Neural progenitor cell (in vitro differentiated cells): Measurements from ENCODE around the gene CRIM1. TPM values are rescaled to one million over a fixed set of nuclear protein-coding genes. Genes with fewer than 3 reads are reported as not detected.

Experiments
- DNase-seq: peaks from one replicate; pipeline ENCODE4 v3.0.0-alpha.2; 2016; ENCODE audit warnings: low spot score
- H2AFZ ChIP-seq: fragments of 200-600 bp; sonication (generic); replicated peaks from 2 replicates; pipeline ENCODE4 v1.6.1; 2016; ENCODE audit warnings: antibody characterized with exemption
- H3F3A ChIP-seq: fragments of 200-600 bp; sonication (generic); 2 replicates; pipeline ENCODE4 v1.6.1; 2016; ENCODE audit warnings: antibody characterized with exemption, low read depth
- H3K27ac ChIP-seq: fragments of 200-600 bp; sonication (generic); 2 replicates; pipeline ENCODE4 v1.5.1; 2016; ENCODE audit warnings: mild to moderate bottlenecking
- H3K27me3 ChIP-seq: fragments of 200-600 bp; sonication (generic); 2 replicates; pipeline ENCODE4 v1.6.1; 2016; ENCODE audit warnings: mild to moderate bottlenecking, moderate library complexity
- H3K36me3 ChIP-seq: fragments of 200-600 bp; sonication (generic); 2 replicates; pipeline ENCODE4 v1.5.1; 2016
- H3K4me1 ChIP-seq: fragments of 200-600 bp; sonication (generic); 2 replicates; pipeline ENCODE4 v1.6.1; 2016; ENCODE audit warnings: mixed run types
- H3K4me2 ChIP-seq: fragments of 200-600 bp; sonication (generic); 2 replicates; pipeline ENCODE4 v1.6.1; 2016
- H3K4me3 ChIP-seq: fragments of 200-600 bp; sonication (generic); 2 replicates; pipeline ENCODE4 v1.5.1; 2016
- H3K79me2 ChIP-seq: fragments of 200-600 bp; sonication (generic); 2 replicates; pipeline ENCODE4 v1.6.1; 2016; ENCODE audit warnings: low read depth
- H3K9ac ChIP-seq: fragments of 200-600 bp; sonication (generic); 2 replicates; pipeline ENCODE4 v1.6.1; 2016
- H3K9me3 ChIP-seq: fragments of 200-600 bp; sonication (generic); 2 replicates; pipeline ENCODE4 v1.5.1; 2016; ENCODE audit warnings: low read depth
- H4K20me1 ChIP-seq: fragments of 200-600 bp; sonication (generic); 2 replicates; pipeline ENCODE4 v1.6.1; 2016; ENCODE audit warnings: low read depth
- H3K27ac Mint-ChIP-seq: 3 replicates; pipeline ENCODE4 v1.8.0; 2021; ENCODE audit warnings: mixed read lengths
- H3K27me3 Mint-ChIP-seq: 2 replicates; pipeline ENCODE4 v1.8.0; 2022; ENCODE audit warnings: low read depth, mild to moderate bottlenecking, inconsistent platforms, moderate library complexity, mixed read lengths; ENCODE audit not compliant: insufficient read depth
- H3K36me3 Mint-ChIP-seq: 3 replicates; pipeline ENCODE4 v1.8.0; 2021; ENCODE audit warnings: mixed read lengths
- H3K4me1 Mint-ChIP-seq: 3 replicates; pipeline ENCODE4 v1.8.0; 2021; ENCODE audit warnings: mixed read lengths
- H3K4me3 Mint-ChIP-seq: 3 replicates; pipeline ENCODE4 v1.8.0; 2021; ENCODE audit warnings: mild to moderate bottlenecking, moderate library complexity, mixed read lengths
- H3K9me3 Mint-ChIP-seq: 3 replicates; pipeline ENCODE4 v1.8.0; 2020; ENCODE audit warnings: mixed read lengths
- CTCF ChIP-seq: fragments of 200-600 bp; sonication (generic); IDR thresholded peaks from 2 replicates; pipeline ENCODE4 v1.5.1; 2017; ENCODE audit warnings: antibody characterized with exemption, mild to moderate bottlenecking
- EZH2 ChIP-seq: fragments of 200-600 bp; sonication (generic); IDR thresholded peaks from 2 replicates; pipeline ENCODE4 v1.6.1; 2017; ENCODE audit warnings: antibody characterized with exemption, mild to moderate bottlenecking, moderate library complexity
- EZH2phosphoT487 ChIP-seq: fragments of 200-600 bp; sonication (generic); IDR thresholded peaks from 2 replicates; pipeline ENCODE4 v1.6.1; 2017; ENCODE audit warnings: antibody characterized with exemption
- total RNA-seq: library from RNA; depleted of rRNA; stranded (reverse); fragments of >200 nt; gene quantifications from 2 replicates; pipeline ENCODE4 v1.2.3, GENCODE V29; 2015; ENCODE audit warnings: low replicate concordance

CRIM1 gene
- total RNA-seq, 1 donor from 2014 or later: 4.9 TPM

GRCh38 chr2:36480636-36481035, 125.1 kb downstream of the CRIM1 start:
- no peak overlapping the region for H3K4me2 ChIP-seq
- no peak for TF ChIP-seq EZH2
- H3K27me3 ChIP-seq: no peaks in the 10 kb centered on the region
- peaks cover 3% of the 10 kb centered on the region for H3K36me3 ChIP-seq
- H3K27ac Mint-ChIP-seq: no peak overlapping the region
- no peaks in the 10 kb centered on the region for H4K20me1 ChIP-seq
- peaks cover 7% of the 10 kb centered on the region for H3K9me3 Mint-ChIP-seq
- no peaks in the 10 kb centered on the region for H3K4me1 Mint-ChIP-seq
- no peak overlapping the region for H3K4me3 ChIP-seq
- peaks cover 64% of the 10 kb centered on the region for H3K36me3 Mint-ChIP-seq
- H3K4me3 Mint-ChIP-seq: no peak overlapping the region
- H3F3A ChIP-seq: no peaks in the 10 kb centered on the region
- no peaks in the 10 kb centered on the region for H3K4me1 ChIP-seq
- H3K79me2 ChIP-seq: no peaks in the 10 kb centered on the region
- H3K9me3 ChIP-seq: no peaks in the 10 kb centered on the region
- H3K27me3 Mint-ChIP-seq: no peaks in the 10 kb centered on the region
- H2AFZ ChIP-seq: no peak overlapping the region
- no peak overlapping the region for H3K27ac ChIP-seq
- no peak for DNase-seq
- no peak overlapping the region for H3K9ac ChIP-seq

GRCh38 chr2:36481709-36482108, 126.1 kb downstream of the CRIM1 start:
- TF ChIP-seq EZH2phosphoT487: no peak
- TF ChIP-seq EZH2: no peak
- TF ChIP-seq CTCF: no peak
- no peak overlapping the region for H3K4me3 Mint-ChIP-seq
- Histone ChIP-seq H3K9me3 (no peaks in the 10 kb centered on the region), H3K4me2 (no peak overlapping the region), H3K4me1 (no peaks in the 10 kb centered on the region), H3K4me3 (no peak overlapping the region), H4K20me1 (no peaks in the 10 kb centered on the region), H2AFZ (no peak overlapping the region), H3K27ac (no peak overlapping the region), H3K36me3 (no peaks in the 10 kb centered on the region), H3K27me3 (no peaks in the 10 kb centered on the region), H3K79me2 (no peaks in the 10 kb centered on the region), H3F3A (no peaks in the 10 kb centered on the region), H3K9ac (no peak overlapping the region)
- peaks cover 54% of the 10 kb centered on the region for H3K36me3 Mint-ChIP-seq
- H3K27me3 Mint-ChIP-seq: no peaks in the 10 kb centered on the region
- H3K9me3 Mint-ChIP-seq: peaks cover 3% of the 10 kb centered on the region
- H3K4me1 Mint-ChIP-seq: no peaks in the 10 kb centered on the region
- no peak for DNase-seq
- H3K27ac Mint-ChIP-seq: no peak overlapping the region

GRCh38 chr2:36482576-36483214, 127.1 kb downstream of the CRIM1 start:
- H3K79me2 ChIP-seq: no peaks in the 10 kb centered on the region
- no peak overlapping the region for H3K9ac ChIP-seq
- Mint-ChIP-seq H3K36me3 (peaks cover 45% of the 10 kb centered on the region), H3K4me3 (no peak overlapping the region), H3K4me1 (no peaks in the 10 kb centered on the region), H3K27ac (no peak overlapping the region), H3K9me3 (no peaks in the 10 kb centered on the region), H3K27me3 (no peaks in the 10 kb centered on the region)
- no peaks in the 10 kb centered on the region for H3K36me3 ChIP-seq
- no peak overlapping the region for H3K4me2 ChIP-seq
- no peaks in the 10 kb centered on the region for H3K9me3 ChIP-seq
- H3K27me3 ChIP-seq: no peaks in the 10 kb centered on the region
- H3K27ac ChIP-seq: no peak overlapping the region
- no peaks in the 10 kb centered on the region for H3F3A ChIP-seq
- H2AFZ ChIP-seq: no peak overlapping the region
- DNase-seq: no peak
- no peaks in the 10 kb centered on the region for H4K20me1 ChIP-seq
- H3K4me1 ChIP-seq: no peaks in the 10 kb centered on the region
- TF ChIP-seq CTCF (no peak), EZH2 (no peak), EZH2phosphoT487 (no peak)
- no peak overlapping the region for H3K4me3 ChIP-seq

- Histone ChIP-seq H2AFZ (no peak overlapping the region), H3K4me3 (no peak overlapping the region), H3K27me3 (no peaks in the 10 kb centered on the region), H4K20me1 (no peaks in the 10 kb centered on the region), H3K27ac (no peak overlapping the region), H3K9me3 (no peaks in the 10 kb centered on the region), H3K79me2 (no peaks in the 10 kb centered on the region), H3F3A (no peaks in the 10 kb centered on the region), H3K4me2 (no peak overlapping the region), H3K4me1 (no peaks in the 10 kb centered on the region), H3K9ac (no peak overlapping the region), H3K36me3 (no peaks in the 10 kb centered on the region)
- TF ChIP-seq EZH2phosphoT487 (no peak), CTCF (no peak), EZH2 (no peak)
- Mint-ChIP-seq H3K27me3 (no peaks in the 10 kb centered on the region), H3K36me3 (peaks cover 40% of the 10 kb centered on the region), H3K9me3 (no peaks in the 10 kb centered on the region), H3K27ac (no peak overlapping the region), H3K4me1 (no peaks in the 10 kb centered on the region), H3K4me3 (no peak overlapping the region)
- DNase-seq: no peak
These were observed 127.7 kb downstream of the CRIM1 start for GRCh38 chr2:36483290-36483689.
